Osteocyte (in vitro differentiated cells): ENCODE measurements around the gene INTS6L. TPM values are rescaled to one million over a fixed set of nuclear protein-coding genes. Genes with fewer than 3 reads are reported as not detected.

ENCODE experiments used
- DNase-seq: peaks from one replicate; pipeline ENCODE4 v3.0.0; 2021; ENCODE audit warnings: mixed read lengths; ENCODE audit not compliant: unreplicated experiment; ENCODE audit errors: extremely low spot score
- H3K27ac Mint-ChIP-seq: one replicate; pipeline ENCODE4 v1.8.0; 2021; ENCODE audit warnings: mild to moderate bottlenecking, mixed read lengths; ENCODE audit not compliant: unreplicated experiment
- H3K27me3 Mint-ChIP-seq: one replicate; pipeline ENCODE4 v1.8.0; 2021; ENCODE audit warnings: mixed read lengths; ENCODE audit not compliant: unreplicated experiment
- H3K36me3 Mint-ChIP-seq: one replicate; pipeline ENCODE4 v1.8.0; 2021; ENCODE audit warnings: mixed read lengths; ENCODE audit not compliant: unreplicated experiment
- H3K4me1 Mint-ChIP-seq: one replicate; pipeline ENCODE4 v1.8.0; 2021; ENCODE audit warnings: mixed read lengths; ENCODE audit not compliant: unreplicated experiment
- H3K4me3 Mint-ChIP-seq: one replicate; pipeline ENCODE4 v1.8.0; 2021; ENCODE audit warnings: mild to moderate bottlenecking, moderate library complexity, mixed read lengths; ENCODE audit not compliant: unreplicated experiment
- H3K9me3 Mint-ChIP-seq: one replicate; pipeline ENCODE4 v1.8.0; 2021; ENCODE audit warnings: mixed read lengths; ENCODE audit not compliant: unreplicated experiment
- CTCF ChIP-seq: fragments of 200-600 bp; sonication (generic); IDR thresholded peaks from 2 replicates; pipeline ENCODE4 v1.5.0; 2021; ENCODE audit warnings: antibody characterized with exemption, mild to moderate bottlenecking, moderate library complexity
- total RNA-seq: library from RNA; stranded (reverse); gene quantifications from 2 replicates; pipeline ENCODE4 v1.2.1, GENCODE V29; 2021

Gene INTS6L
- total RNA-seq, 1 donor from 2014 or later, result 5.3 TPM

- Mint-ChIP-seq H3K4me3 (no peak overlapping the region), H3K36me3 (no peaks in the 10 kb centered on the region), H3K9me3 (peaks cover 6% of the 10 kb centered on the region), H3K27me3 (no peaks in the 10 kb centered on the region), H3K4me1 (no peaks in the 10 kb centered on the region), H3K27ac (no peak overlapping the region)
- DNase-seq, result no peak
- no peak for TF ChIP-seq CTCF
Measured at GRCh38 chrX:135629342-135629741, 108.9 kb downstream of the INTS6L start.

Other genes with a start within 250 kb of the INTS6L start
- gene ETDC, start 211.2 kb upstream of the INTS6L start, total RNA-seq, result not detected in 2 replicates
- 7.1 and 8.3 TPM in 2 replicates for gene ZNF75D, start 176.6 kb upstream of the INTS6L start, total RNA-seq
- 12.2 and 13.2 TPM in 2 replicates for gene ZNF449, start 175.9 kb upstream of the INTS6L start, total RNA-seq
- 0.21 and 0.32 TPM in 2 replicates for gene SMIM10L2A, start 98.7 kb upstream of the INTS6L start, total RNA-seq
- not detected in 2 replicates for gene CT45A1, start 193.0 kb downstream of the INTS6L start, total RNA-seq
- gene CT45A3, start 247.5 kb downstream of the INTS6L start, total RNA-seq, result not detected in 2 replicates